Measurements from ENCODE around the gene CDYL2. TPM values are rescaled to one million over a fixed set of nuclear protein-coding genes. Genes with fewer than 3 reads are reported as not detected.

CDYL2 gene
- total RNA-seq, 1 donor from 2014 or later = 3.4 TPM

- H3K27me3 Mint-ChIP-seq = no peaks in the 10 kb centered on the region
- ATAC-seq (ENCODE audit: low read depth) (no peak), DNase-seq (no peak)
- CTCF ChIA-PET = no interaction called here
- no peak overlapping the region for H3K4me3 Mint-ChIP-seq
- no peak overlapping the region for H3K27ac Mint-ChIP-seq
- POLR2A ChIA-PET = no interaction called here
- intact Hi-C loops (cut with micrococcal nuclease) = no loop called here
- H3K4me1 Mint-ChIP-seq = no peaks in the 10 kb centered on the region
- no peaks in the 10 kb centered on the region for H3K36me3 Mint-ChIP-seq (ENCODE audit: low read depth)
- peaks cover 10% of the 10 kb centered on the region for H3K9me3 Mint-ChIP-seq
- no peak for TF ChIP-seq CTCF (IDR thresholded peaks at IDR 0.05)
These were observed 164.8 kb downstream of the CDYL2 start for GRCh38 chr16:80639636-80640035.

- H3K27me3 Mint-ChIP-seq = no peaks in the 10 kb centered on the region
- ChIA-PET POLR2A (no interaction called here), CTCF (no interaction called here)
- no peak overlapping the region for H3K27ac Mint-ChIP-seq
- H3K36me3 Mint-ChIP-seq (ENCODE audit: low read depth) = no peaks in the 10 kb centered on the region
- DNase-seq = no peak
- H3K9me3 Mint-ChIP-seq = peaks cover 10% of the 10 kb centered on the region
- no peaks in the 10 kb centered on the region for H3K4me1 Mint-ChIP-seq
- TF ChIP-seq CTCF (IDR thresholded peaks at IDR 0.05) = no peak
- no peak overlapping the region for H3K4me3 Mint-ChIP-seq
- intact Hi-C loops (cut with micrococcal nuclease) = no loop called here
- ATAC-seq (ENCODE audit: low read depth) = no peak
These were observed 166.8 kb downstream of the CDYL2 start for GRCh38 chr16:80637621-80638020.

GRCh38 chr16:80631581-80631980 is 172.8 kb downstream of the CDYL2 start:
- Mint-ChIP-seq H3K4me3 (no peak overlapping the region), H3K9me3 (peaks cover 10% of the 10 kb centered on the region), H3K4me1 (no peaks in the 10 kb centered on the region), H3K36me3 (ENCODE audit: low read depth) (no peaks in the 10 kb centered on the region), H3K27ac (no peak overlapping the region), H3K27me3 (no peaks in the 10 kb centered on the region)
- no peak for ATAC-seq (ENCODE audit: low read depth)
- TF ChIP-seq CTCF (IDR thresholded peaks at IDR 0.05) = no peak
- DNase-seq = no peak
- POLR2A ChIA-PET = no interaction called here
- intact Hi-C loops (cut with micrococcal nuclease) = no loop called here
- CTCF ChIA-PET = no interaction called here

- DNase-seq (no peak), ATAC-seq (ENCODE audit: low read depth) (no peak)
- ChIA-PET POLR2A (no interaction called here), CTCF (no interaction called here)
- Mint-ChIP-seq H3K9me3 (peaks cover 11% of the 10 kb centered on the region), H3K4me3 (no peak overlapping the region), H3K27me3 (no peaks in the 10 kb centered on the region), H3K4me1 (no peaks in the 10 kb centered on the region), H3K27ac (no peak overlapping the region), H3K36me3 (ENCODE audit: low read depth) (no peaks in the 10 kb centered on the region)
- TF ChIP-seq CTCF (IDR thresholded peaks at IDR 0.05) = no peak
- intact Hi-C loops (cut with micrococcal nuclease) = no loop called here
These were observed 176.1 kb downstream of the CDYL2 start for GRCh38 chr16:80628254-80628653.

- no peak overlapping the region for H3K27ac Mint-ChIP-seq
- DNase-seq (no peak), ATAC-seq (ENCODE audit: low read depth) (no peak)
- TF ChIP-seq CTCF (IDR thresholded peaks at IDR 0.05) = no peak
- intact Hi-C loops (cut with micrococcal nuclease) = no loop called here
- CTCF ChIA-PET = no interaction called here
- no peak overlapping the region for H3K4me3 Mint-ChIP-seq
- no peaks in the 10 kb centered on the region for H3K36me3 Mint-ChIP-seq (ENCODE audit: low read depth)
- H3K27me3 Mint-ChIP-seq = no peaks in the 10 kb centered on the region
- peaks cover 11% of the 10 kb centered on the region for H3K9me3 Mint-ChIP-seq
- H3K4me1 Mint-ChIP-seq = no peaks in the 10 kb centered on the region
- POLR2A ChIA-PET = no interaction called here
These were observed 177.3 kb downstream of the CDYL2 start for GRCh38 chr16:80627108-80627507.
